Measurements from ENCODE around the gene SLC24A3. TPM values are rescaled to one million over a fixed set of nuclear protein-coding genes. Genes with fewer than 3 reads are reported as not detected.

SLC24A3 gene
- total RNA-seq, 4 donors from 2014 or later = 2.3 to 6.9 (median 5.4) TPM

GRCh38 chr20:19256906-19257595 lies 44.6 kb downstream of the SLC24A3 start:
- WGBS, 2 donors = 74 to 84% methylated on average over 11 of the region's 11 CpGs
- DNase-seq (ENCODE audit: low spot score in 2 of 2) = peak in 1 of 2 donors; percentile 50
- intact Hi-C loops (cut with DNase I; ENCODE audit: low total_unique reads) = no loop called here
- TF ChIP-seq CTCF (IDR thresholded peaks at IDR 0.05) (no peak), POLR2A (IDR thresholded peaks at IDR 0.05) (no peak)
- no peak overlapping the region for H3K4me3 ChIP-seq (ENCODE audit: low read depth, poor library complexity, severe bottlenecking)

GRCh38 chr20:19257865-19258264 lies 45.4 kb downstream of the SLC24A3 start:
- TF ChIP-seq POLR2A (IDR thresholded peaks at IDR 0.05) (no peak), CTCF (IDR thresholded peaks at IDR 0.05) (no peak)
- no peak overlapping the region for H3K4me3 ChIP-seq (ENCODE audit: low read depth, poor library complexity, severe bottlenecking)
- 54 to 62% methylated on average over 6 of the region's 6 CpGs for WGBS, 2 donors
- intact Hi-C loops (cut with DNase I; ENCODE audit: low total_unique reads) = no loop called here
- peak in 1 of 2 donors; percentile 68 for DNase-seq (ENCODE audit: low spot score in 2 of 2)

GRCh38 chr20:19259141-19259591 lies 46.7 kb downstream of the SLC24A3 start:
- WGBS, 2 donors = 79 to 89% methylated on average over 7 of the region's 7 CpGs
- H3K4me3 ChIP-seq (ENCODE audit: low read depth, poor library complexity, severe bottlenecking) = no peak overlapping the region
- intact Hi-C loops (cut with DNase I; ENCODE audit: low total_unique reads) = no loop called here
- DNase-seq (ENCODE audit: low spot score in 2 of 2) = peak in 1 of 2 donors; percentile 64
- TF ChIP-seq CTCF (IDR thresholded peaks at IDR 0.05) (no peak), POLR2A (IDR thresholded peaks at IDR 0.05) (no peak)

DNA sequence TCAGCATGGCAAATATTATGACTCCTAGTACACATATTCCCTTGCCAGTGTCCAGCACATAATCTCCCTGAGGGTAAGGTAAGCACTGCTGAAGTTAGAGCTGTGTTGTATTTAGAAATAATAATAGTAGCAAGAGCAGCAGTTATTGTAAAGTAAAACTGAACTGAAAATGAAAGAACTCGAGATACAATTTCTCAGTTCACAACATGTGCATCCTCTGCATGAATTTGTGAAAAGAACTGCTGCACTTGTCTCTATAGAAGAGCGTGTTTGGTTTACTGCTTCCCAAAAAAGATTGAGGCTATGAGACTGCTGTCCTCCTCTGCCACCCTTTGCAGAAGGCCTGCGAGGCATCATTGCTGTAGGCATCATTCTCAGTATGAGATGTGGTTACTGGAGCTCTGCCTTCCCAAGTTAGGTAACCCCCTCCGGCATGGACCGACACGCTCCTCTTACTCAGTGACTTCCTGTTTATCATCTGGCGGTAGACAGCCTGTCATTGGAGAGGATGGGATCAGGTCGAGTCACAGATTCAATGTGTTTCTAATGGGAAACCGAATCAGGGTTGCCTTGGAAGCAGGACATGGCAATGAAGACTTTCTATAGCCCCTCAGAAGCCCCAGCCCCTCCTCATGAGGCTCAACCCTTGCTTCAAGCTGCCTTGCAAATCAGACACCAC lies 48.1 kb downstream of the SLC24A3 start:
- 66 to 74% methylated on average over 9 of the region's 9 CpGs for WGBS, 2 donors
- DNase-seq (ENCODE audit: low spot score in 2 of 2) = peak in 1 of 2 donors; percentile 62
- H3K4me3 ChIP-seq (ENCODE audit: low read depth, poor library complexity, severe bottlenecking) = no peak overlapping the region
- no peak for TF ChIP-seq CTCF (IDR thresholded peaks at IDR 0.05)
- TF ChIP-seq POLR2A (IDR thresholded peaks at IDR 0.05) = no peak
- intact Hi-C loops (cut with DNase I; ENCODE audit: low total_unique reads) = no loop called here

DNA sequence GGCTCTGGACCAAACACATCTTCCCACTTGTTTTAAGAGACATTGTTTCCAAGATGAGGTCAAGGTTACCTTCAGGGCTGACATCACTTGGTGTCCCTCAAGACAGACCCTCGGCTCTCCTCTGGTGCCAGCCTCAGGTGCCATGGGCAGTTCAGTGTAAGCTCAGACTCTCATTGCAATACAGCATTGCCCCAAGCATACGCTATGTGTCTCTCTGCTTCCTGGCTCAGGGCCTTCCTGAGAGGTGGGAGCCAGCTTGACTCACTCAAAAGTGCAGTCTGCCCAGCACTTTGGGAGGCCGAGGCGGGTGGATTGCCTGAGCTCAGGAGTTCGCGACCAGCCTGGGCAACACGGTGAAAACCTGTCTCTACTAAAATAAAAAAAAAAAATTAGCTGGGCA lies 51.7 kb downstream of the SLC24A3 start:
- DNase-seq (ENCODE audit: low spot score in 2 of 2) = peak in 1 of 2 donors; percentile 49

More for the DNA sequence above, 51.7 kb downstream of the SLC24A3 start:
- 77 to 84% methylated on average over 7 of the region's 7 CpGs for WGBS, 2 donors
- TF ChIP-seq CTCF (IDR thresholded peaks at IDR 0.05) = no peak
- TF ChIP-seq POLR2A (IDR thresholded peaks at IDR 0.05) = no peak
- H3K4me3 ChIP-seq (ENCODE audit: low read depth, poor library complexity, severe bottlenecking) = no peak overlapping the region
- intact Hi-C loops (cut with DNase I; ENCODE audit: low total_unique reads) = no loop called here
